Duodenal mucosa (tissue), 2 donors: ENCODE results near the gene TAX1BP1.
A peak's percentile ranks its signal among the peaks of the same experiment; 100 is the strongest.

Experiments used
- H3K27ac ChIP-seq: one replicate; pipeline ENCODE4 v1.7.0; 2013; ENCODE audit warnings: low read depth, low read length
- H3K27me3 ChIP-seq, 2 donors: one replicate each; pipeline ENCODE4 v1.7.0; 2013; ENCODE audit warnings: low read length in 2 of 2, control low read depth in 1 of 2; ENCODE audit not compliant: insufficient read depth in 2 of 2, control insufficient read depth in 1 of 2
- H3K36me3 ChIP-seq, 2 donors: one replicate each; pipeline ENCODE4 v1.7.0; 2013; ENCODE audit warnings: low read length in 2 of 2, control low read depth in 1 of 2; ENCODE audit not compliant: insufficient read depth in 2 of 2, control insufficient read depth in 1 of 2
- H3K4me1 ChIP-seq, 2 donors: one replicate each; pipeline ENCODE4 v1.7.0; 2013; ENCODE audit warnings: low read length in 2 of 2, control low read depth in 1 of 2; ENCODE audit not compliant: insufficient read depth in 2 of 2, control insufficient read depth in 1 of 2
- H3K4me3 ChIP-seq, 2 donors: one replicate each; pipeline ENCODE4 v1.7.0; 2013; ENCODE audit warnings: low read length in 2 of 2, low read depth in 1 of 2
- H3K9ac ChIP-seq, 2 donors: one replicate each; pipeline ENCODE4 v1.7.0; 2013; ENCODE audit warnings: low read length in 2 of 2, low read depth in 1 of 2
- H3K9me3 ChIP-seq, 2 donors: one replicate each; pipeline ENCODE4 v1.7.0; 2013; ENCODE audit warnings: low read length in 2 of 2, control low read depth in 1 of 2; ENCODE audit not compliant: control insufficient read depth in 1 of 2

TAX1BP1 gene

GRCh38 chr7:27739909-27740448 lies at the start of gene TAX1BP1:
TSS of gene TAX1BP1 (plus strand) at chr7:27740162. CDS start at chr7:27748525, 8,363 bp downstream.
- H3K4me3 ChIP-seq, result peak within 1 kb of the TSS; percentile 96 to 97
- H3K36me3 ChIP-seq, result no peaks in the 10 kb centered on the region
- H3K9me3 ChIP-seq, result no peaks in the 10 kb centered on the region
- H3K27me3 ChIP-seq, result no peaks in the 10 kb centered on the region
- H3K9ac ChIP-seq, result peak within 1 kb of the TSS; percentile 99 to 100
- H3K4me1 ChIP-seq, result peaks cover 26 to 45% of the 10 kb centered on the region in 2 donors
- H3K27ac ChIP-seq, result peak within 1 kb of the TSS; percentile 96

DNA sequence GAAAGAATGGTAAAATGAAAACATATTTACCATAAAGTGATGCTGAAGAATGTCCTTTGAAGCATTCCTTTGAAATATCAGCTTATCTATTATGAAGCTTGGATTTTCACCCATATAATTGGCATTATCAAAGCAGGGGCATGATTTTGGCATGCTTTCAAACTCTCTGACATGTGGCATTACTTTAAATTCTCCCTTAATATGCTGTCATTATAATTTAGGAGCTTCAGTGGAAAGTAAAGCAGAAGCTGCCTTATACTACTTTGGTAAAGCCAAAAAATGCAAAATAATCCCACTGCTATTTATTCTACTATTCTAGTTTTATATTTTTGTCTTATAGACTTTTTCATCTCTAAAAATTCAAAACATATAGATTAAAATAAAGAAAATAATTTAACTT lies 49.3 kb upstream of the TAX1BP1 start:
- no peaks in the 10 kb centered on the region for H3K9me3 ChIP-seq
- no peaks in the 10 kb centered on the region for H3K27me3 ChIP-seq
- no peaks in the 10 kb centered on the region for H3K4me1 ChIP-seq
- H3K36me3 ChIP-seq, result no peaks in the 10 kb centered on the region
- no peak overlapping the region for H3K9ac ChIP-seq
- H3K4me3 ChIP-seq, result no peak overlapping the region
- no peak overlapping the region for H3K27ac ChIP-seq

DNA sequence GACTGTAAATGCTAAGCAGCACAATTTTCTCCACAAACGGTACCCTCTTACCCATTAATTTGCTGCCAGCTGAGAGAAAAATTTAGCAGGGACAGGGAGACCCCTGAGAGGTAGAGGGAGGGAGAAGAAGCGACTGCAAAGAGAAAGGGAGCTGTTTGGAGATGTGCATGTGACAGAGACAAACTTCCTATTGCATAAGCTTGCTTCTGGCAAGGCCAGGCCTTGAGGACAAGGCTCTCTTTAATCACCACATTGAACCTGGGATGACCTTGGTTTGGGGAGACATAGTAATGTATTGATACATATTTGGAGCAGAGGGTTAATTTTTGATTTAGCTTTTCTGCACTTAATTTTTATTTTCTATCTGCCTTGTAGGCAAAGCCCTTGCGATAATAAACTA lies 46.2 kb upstream of the TAX1BP1 start:
- no peaks in the 10 kb centered on the region for H3K27me3 ChIP-seq
- H3K27ac ChIP-seq, result no peak overlapping the region
- no peaks in the 10 kb centered on the region for H3K36me3 ChIP-seq
- peaks cover 3 to 9% of the 10 kb centered on the region in 2 donors for H3K4me1 ChIP-seq
- no peak overlapping the region for H3K4me3 ChIP-seq
- H3K9ac ChIP-seq, result no peak overlapping the region
- no peaks in the 10 kb centered on the region for H3K9me3 ChIP-seq

- Histone ChIP-seq H3K4me3 (no peak overlapping the region), H3K27ac (no peak overlapping the region), H3K4me1 (peaks cover 3 to 9% of the 10 kb centered on the region in 2 donors), H3K27me3 (no peaks in the 10 kb centered on the region), H3K9me3 (no peaks in the 10 kb centered on the region), H3K36me3 (no peaks in the 10 kb centered on the region), H3K9ac (no peak overlapping the region)
These were observed 44.9 kb upstream of the TAX1BP1 start for GRCh38 chr7:27695096-27695495.

DNA sequence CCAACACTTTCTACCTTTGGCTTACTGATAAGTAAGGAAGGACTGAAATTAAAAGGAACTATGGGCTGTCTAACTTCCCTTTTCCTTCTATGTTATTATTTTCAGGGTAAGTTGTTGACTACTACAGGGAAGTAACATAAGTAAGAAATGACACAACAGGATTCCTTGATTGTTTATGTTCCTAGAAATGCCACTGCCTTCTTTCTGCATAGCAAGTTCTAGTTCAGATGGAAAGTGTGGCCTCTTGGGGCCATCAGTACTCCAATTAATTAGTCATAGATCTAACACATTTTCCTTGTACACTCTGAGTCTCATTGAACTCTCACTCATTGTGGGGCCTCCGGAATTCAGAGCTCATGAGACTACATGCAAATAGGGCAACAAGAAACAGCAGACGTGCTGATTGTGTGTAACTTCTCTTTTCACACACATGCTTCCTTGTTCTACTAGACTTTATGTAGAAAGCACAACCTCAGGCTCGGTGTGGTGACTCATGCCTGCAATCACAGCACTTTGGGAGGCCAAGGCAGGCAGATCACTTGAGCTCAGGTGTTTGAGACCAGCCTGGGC lies 42.0 kb upstream of the TAX1BP1 start:
- H3K27ac ChIP-seq, result no peak overlapping the region

GRCh38 chr7:27699751-27700150 lies 40.2 kb upstream of the TAX1BP1 start:
- H3K9me3 ChIP-seq, result no peaks in the 10 kb centered on the region
- no peak overlapping the region for H3K9ac ChIP-seq
- no peaks in the 10 kb centered on the region for H3K27me3 ChIP-seq
- H3K36me3 ChIP-seq, result no peaks in the 10 kb centered on the region
- H3K4me3 ChIP-seq, result no peak overlapping the region
- H3K4me1 ChIP-seq, result peaks cover 3 to 9% of the 10 kb centered on the region in 2 donors
- no peak overlapping the region for H3K27ac ChIP-seq

More for the DNA sequence above, 42.0 kb upstream of the TAX1BP1 start:
- no peaks in the 10 kb centered on the region for H3K9me3 ChIP-seq
- H3K4me3 ChIP-seq, result no peak overlapping the region
- no peaks in the 10 kb centered on the region for H3K27me3 ChIP-seq
- H3K36me3 ChIP-seq, result no peaks in the 10 kb centered on the region
- peaks cover 3 to 9% of the 10 kb centered on the region in 2 donors for H3K4me1 ChIP-seq
- H3K9ac ChIP-seq, result no peak overlapping the region

GRCh38 chr7:27700501-27700900 lies 39.5 kb upstream of the TAX1BP1 start:
- Histone ChIP-seq H3K9me3 (no peaks in the 10 kb centered on the region), H3K9ac (no peak overlapping the region), H3K36me3 (no peaks in the 10 kb centered on the region), H3K4me3 (no peak overlapping the region), H3K27ac (no peak overlapping the region), H3K27me3 (no peaks in the 10 kb centered on the region), H3K4me1 (peaks cover 3 to 9% of the 10 kb centered on the region in 2 donors)

GRCh38 chr7:27703181-27703580 lies 36.8 kb upstream of the TAX1BP1 start:
- Histone ChIP-seq H3K27ac (no peak overlapping the region), H3K36me3 (no peaks in the 10 kb centered on the region), H3K4me1 (peaks cover 0 to 5% of the 10 kb centered on the region in 2 donors), H3K4me3 (no peak overlapping the region), H3K9me3 (no peaks in the 10 kb centered on the region), H3K27me3 (no peaks in the 10 kb centered on the region), H3K9ac (no peak overlapping the region)

- no peak overlapping the region for H3K9ac ChIP-seq
- no peaks in the 10 kb centered on the region for H3K27me3 ChIP-seq
- H3K36me3 ChIP-seq, result no peaks in the 10 kb centered on the region
- no peaks in the 10 kb centered on the region for H3K9me3 ChIP-seq
- no peak overlapping the region for H3K27ac ChIP-seq
- H3K4me3 ChIP-seq, result no peak overlapping the region
- no peaks in the 10 kb centered on the region for H3K4me1 ChIP-seq
These were observed 35.4 kb upstream of the TAX1BP1 start for GRCh38 chr7:27704422-27705199.

DNA sequence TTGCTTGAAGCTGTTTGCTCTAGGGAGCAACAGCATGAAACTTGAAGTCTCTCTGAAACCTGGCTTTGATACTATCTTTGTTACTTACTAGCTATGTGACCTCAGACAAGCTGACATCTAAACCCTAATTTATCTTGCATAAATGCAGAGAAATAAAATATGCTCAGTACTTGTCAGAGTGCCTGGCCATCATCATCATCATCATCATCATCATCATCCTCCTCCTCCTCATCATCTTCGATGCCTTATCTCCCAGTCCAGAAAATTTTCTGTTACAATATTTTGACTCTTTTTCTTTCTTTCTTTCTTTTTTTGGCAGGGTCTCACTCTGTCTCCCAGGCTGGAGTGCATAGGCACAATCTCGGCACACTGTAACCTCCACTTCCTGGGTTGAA lies 34.8 kb upstream of the TAX1BP1 start:
- H3K9ac ChIP-seq, result no peak overlapping the region
- no peaks in the 10 kb centered on the region for H3K36me3 ChIP-seq
- no peaks in the 10 kb centered on the region for H3K9me3 ChIP-seq
- no peak overlapping the region for H3K27ac ChIP-seq
- no peaks in the 10 kb centered on the region for H3K27me3 ChIP-seq
- no peaks in the 10 kb centered on the region for H3K4me1 ChIP-seq
- H3K4me3 ChIP-seq, result no peak overlapping the region
